Natural killer cell (primary cell): ENCODE results near the gene HS3ST4. TPM values are rescaled to one million over a fixed set of nuclear protein-coding genes. Genes with fewer than 3 reads are reported as not detected.

Experiments
- ATAC-seq, 3 donors: fragments of 150-1000 bp in 2 of 3; fragments of 200-7000 bp in 1 of 3; cut with Tn5 transposase; 1 replicate in 1 of 3; 2 replicates in 2 of 3; pipeline ENCODE4 v1.10.0; 2021; ENCODE audit warnings: mild to moderate bottlenecking in 2 of 3, moderate library complexity in 2 of 3
- DNase-seq, 2 donors: peaks; one replicate each; pipeline versions ENCODE4 v3.0.0 to v3.0.0-alpha.2; 2013 to 2021; ENCODE audit warnings: mixed read lengths in 1 of 2
- H3K27ac ChIP-seq: one replicate; pipeline ENCODE4 v1.5.1; 2013; ENCODE audit warnings: mild to moderate bottlenecking, low read length
- H3K27me3 ChIP-seq: one replicate; pipeline ENCODE4 v1.6.1; 2013; ENCODE audit warnings: low read length; ENCODE audit not compliant: control insufficient read depth, insufficient read depth
- H3K36me3 ChIP-seq: one replicate; pipeline ENCODE4 v1.6.1; 2013; ENCODE audit warnings: low read length; ENCODE audit not compliant: control insufficient read depth, insufficient read depth
- H3K4me1 ChIP-seq: one replicate; pipeline ENCODE4 v1.6.1; 2013; ENCODE audit warnings: low read length; ENCODE audit not compliant: control insufficient read depth, insufficient read depth
- H3K4me3 ChIP-seq: one replicate; pipeline ENCODE4 v1.5.1; 2013; ENCODE audit warnings: low read length
- H3K9me3 ChIP-seq: one replicate; pipeline ENCODE4 v1.6.1; 2013; ENCODE audit warnings: low read length; ENCODE audit not compliant: control insufficient read depth, insufficient read depth
- H3K27ac Mint-ChIP-seq, 2 donors: one replicate each; pipeline ENCODE4 v1.8.0; 2022; ENCODE audit warnings: mild to moderate bottlenecking in 2 of 2, mixed read lengths in 2 of 2, moderate library complexity in 1 of 2
- H3K27me3 Mint-ChIP-seq, 2 donors: one replicate each; pipeline ENCODE4 v1.8.0; 2022; ENCODE audit warnings: low read depth in 2 of 2, mixed read lengths in 2 of 2
- H3K36me3 Mint-ChIP-seq: one replicate; pipeline ENCODE4 v1.8.0; 2022; ENCODE audit warnings: mixed read lengths
- H3K4me1 Mint-ChIP-seq, 2 donors: one replicate each; pipeline ENCODE4 v1.8.0; 2022; ENCODE audit warnings: mixed read lengths in 2 of 2
- H3K4me3 Mint-ChIP-seq: one replicate; pipeline ENCODE4 v1.8.0; 2022; ENCODE audit warnings: mild to moderate bottlenecking, moderate library complexity, mixed read lengths
- H3K9me3 Mint-ChIP-seq, 2 donors: one replicate each; pipeline ENCODE4 v1.8.0; 2022; ENCODE audit warnings: mixed read lengths in 2 of 2
- CTCF ChIP-seq: fragments of 200-600 bp; IDR thresholded peaks from one replicate; pipeline ENCODE4 v1.8.0; 2022; ENCODE audit warnings: antibody characterized with exemption
- WGBS: methylation state at CpG from one replicate; pipeline ENCODE4 v1.1.7; 2013; ENCODE audit warnings: missing lambda C conversion rate; ENCODE audit not compliant: insufficient coverage; 5-methylcytosine and 5-hydroxymethylcytosine counted together
- intact Hi-C: fragments of 100-400 bp; cut with micrococcal nuclease; formaldehyde crosslinking; loops from one replicate; pipeline ENCODE4 v1.14.2; 2022
- total RNA-seq, 4 donors: library from RNA; stranded (reverse); fragments of 120-200 nt in 1 of 4; gene quantifications; one replicate each; pipeline versions ENCODE4 v1.2.3 to v1.2.4, GENCODE V29; 2013 to 2022

The HS3ST4 gene
- total RNA-seq, 3 donors from 2014 or later (not counting 1 experiment from before 2014, with no cell fraction given): not detected

- Mint-ChIP-seq H3K27me3 (peaks cover 6 to 13% of the 10 kb centered on the region in 2 donors), H3K9me3 (peaks cover 3% of the 10 kb centered on the region in 2 donors), H3K4me3 (no peak overlapping the region), H3K4me1 (no peaks in the 10 kb centered on the region), H3K36me3 (no peaks in the 10 kb centered on the region), H3K27ac (no peak overlapping the region)
- no peak for DNase-seq
- no peaks in the 10 kb centered on the region for H3K4me1 ChIP-seq
- H3K9me3 ChIP-seq: no peaks in the 10 kb centered on the region
- no peak overlapping the region for H3K4me3 ChIP-seq
- no peaks in the 10 kb centered on the region for H3K27me3 ChIP-seq
- ATAC-seq: no peak
- H3K36me3 ChIP-seq: no peaks in the 10 kb centered on the region
- WGBS: 44% methylated on average over 1 of the region's 1 CpG
- intact Hi-C loops: no loop called here
- H3K27ac ChIP-seq: no peak overlapping the region
- no peak for TF ChIP-seq CTCF
Observed at GRCh38 chr16:25783226-25783625, 91.5 kb downstream of the HS3ST4 start.

- no peaks in the 10 kb centered on the region for H3K4me1 Mint-ChIP-seq
- H3K27ac ChIP-seq: no peak overlapping the region
- no peaks in the 10 kb centered on the region for H3K36me3 ChIP-seq
- intact Hi-C loops: no loop called here
- ATAC-seq: no peak
- H3K4me3 ChIP-seq: no peak overlapping the region
- H3K9me3 Mint-ChIP-seq: peaks cover 3% of the 10 kb centered on the region in 2 donors
- no peak for DNase-seq
- no peak overlapping the region for H3K27ac Mint-ChIP-seq
- no peaks in the 10 kb centered on the region for H3K27me3 ChIP-seq
- no peak for TF ChIP-seq CTCF
- H3K27me3 Mint-ChIP-seq: peaks cover 10 to 13% of the 10 kb centered on the region in 2 donors
- 57% methylated on average over 2 of the region's 4 CpGs for WGBS
- no peaks in the 10 kb centered on the region for H3K36me3 Mint-ChIP-seq
- H3K9me3 ChIP-seq: no peaks in the 10 kb centered on the region
- H3K4me3 Mint-ChIP-seq: no peak overlapping the region
- H3K4me1 ChIP-seq: no peaks in the 10 kb centered on the region
Observed at GRCh38 chr16:25785361-25785760, 93.6 kb downstream of the HS3ST4 start.

GRCh38 chr16:25786748-25787147 is 95.0 kb downstream of the HS3ST4 start:
- no peaks in the 10 kb centered on the region for H3K9me3 ChIP-seq
- Mint-ChIP-seq H3K36me3 (no peaks in the 10 kb centered on the region), H3K9me3 (peaks cover 3% of the 10 kb centered on the region in 2 donors), H3K4me1 (no peaks in the 10 kb centered on the region), H3K4me3 (no peak overlapping the region), H3K27me3 (peaks cover 10 to 13% of the 10 kb centered on the region in 2 donors), H3K27ac (no peak overlapping the region)
- no peak for ATAC-seq
- no peaks in the 10 kb centered on the region for H3K36me3 ChIP-seq
- H3K4me1 ChIP-seq: no peaks in the 10 kb centered on the region
- WGBS: 69% methylated on average over 2 of the region's 4 CpGs
- no peak overlapping the region for H3K4me3 ChIP-seq
- no peak overlapping the region for H3K27ac ChIP-seq
- DNase-seq: no peak
- TF ChIP-seq CTCF: no peak
- intact Hi-C loops: no loop called here
- no peaks in the 10 kb centered on the region for H3K27me3 ChIP-seq

- no peak overlapping the region for H3K4me3 Mint-ChIP-seq
- Histone ChIP-seq H3K4me3 (no peak overlapping the region), H3K4me1 (no peaks in the 10 kb centered on the region), H3K36me3 (no peaks in the 10 kb centered on the region), H3K9me3 (no peaks in the 10 kb centered on the region), H3K27ac (no peak overlapping the region), H3K27me3 (no peaks in the 10 kb centered on the region)
- H3K4me1 Mint-ChIP-seq: no peaks in the 10 kb centered on the region
- no peak overlapping the region for H3K27ac Mint-ChIP-seq
- WGBS: 100% methylated on average over 1 of the region's 1 CpG
- peaks cover 10 to 13% of the 10 kb centered on the region in 2 donors for H3K27me3 Mint-ChIP-seq
- peaks cover 3% of the 10 kb centered on the region in 2 donors for H3K9me3 Mint-ChIP-seq
- DNase-seq (no peak), ATAC-seq (no peak)
- H3K36me3 Mint-ChIP-seq: no peaks in the 10 kb centered on the region
- no peak for TF ChIP-seq CTCF
- intact Hi-C loops: no loop called here
Observed at GRCh38 chr16:25788637-25789036, 96.9 kb downstream of the HS3ST4 start.
